ENCODE results near the gene TMEM121B. TPM values are rescaled to one million over a fixed set of nuclear protein-coding genes. Genes with fewer than 3 reads are reported as not detected.
A peak's percentile ranks its signal among the peaks of the same experiment; 100 is the strongest.

TMEM121B gene
- total and polyA plus RNA-seq, 7 experiments from 2014 or later: 0.13 to 2.6 (median 0.24) TPM; not detected in 2

DNA sequence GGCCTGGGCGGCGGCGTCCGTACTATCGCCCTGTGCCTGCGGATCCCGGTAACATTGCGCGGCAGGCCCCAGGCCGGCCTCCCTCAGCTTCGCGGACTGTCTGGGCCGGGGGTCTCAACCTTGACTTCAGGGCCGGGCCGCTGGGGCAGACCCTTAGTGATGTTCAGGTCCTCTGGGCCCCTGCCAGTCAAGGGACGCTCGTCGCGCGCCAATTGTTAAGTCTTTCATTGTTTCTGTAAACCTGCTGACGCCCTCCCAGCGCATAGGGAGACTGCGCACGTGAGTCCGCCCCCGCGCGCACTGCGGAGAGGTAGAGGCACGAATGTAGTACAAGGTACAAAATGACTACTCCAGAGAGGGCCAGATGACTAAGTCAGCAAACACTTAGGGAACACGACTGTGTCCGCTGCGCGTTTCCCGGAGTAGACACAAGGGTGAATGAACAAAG, 38.4 kb upstream of the TMEM121B start:
- ChIA-PET CTCF (interaction anchor here (0.6 to 1.4 kb wide), 5 partner anchors 9 to 342 kb away, joined by 3 to 5 read pairs (median 4); no protein-coding TSS in a partner anchor), POLR2A (interaction anchor here (0.6 to 2.3 kb wide), 9 partner anchors 9 to 514 kb away, joined by 3 to 7 read pairs (median 4); no protein-coding TSS in a partner anchor)
- Mint-ChIP-seq H3K4me1 (peaks cover 18 to 46% (median 36%) of the 10 kb centered on the region in 7 donors), H3K4me3 (peak overlapping the region; percentile 80 to 91 (median 86)), H3K9me3 (no peaks in the 10 kb centered on the region), H3K27me3 (no peaks in the 10 kb centered on the region), H3K36me3 (peaks cover 0 to 9% (median 4%) of the 10 kb centered on the region in 5 donors), H3K27ac (peak overlapping the region in 8 of 9 donors; percentile 36 to 88 (median 64))
- intact Hi-C loops (cut with micrococcal nuclease): loop anchor here (1.0 to 5.0 kb wide), 9 partner anchors 12 to 918 kb away; partner anchors contain the start of genes ATP6V1E1 (in 2 of the 2), IL17RA (in 2 of the 2), ADA2 (in 1 of the 2) and PEX26 (in 1 of the 2)
- peak; percentile 26 for ATAC-seq
- peak overlapping the region; percentile 73 for H3K4me3 ChIP-seq (ENCODE audit: low read length)
- H3K27ac ChIP-seq (ENCODE audit: low read depth, low read length): peak overlapping the region; percentile 79
- no peaks in the 10 kb centered on the region for H3K9me3 ChIP-seq (ENCODE audit: control insufficient read depth in 2 of 3, low read length in 3 of 3)
- peak in 1 of 9 donors; percentile 39 for DNase-seq
- H3K36me3 ChIP-seq (ENCODE audit: control insufficient read depth in 2 of 3, insufficient read depth in 3 of 3, low read length in 3 of 3): peaks cover 0 to 5% (median 0%) of the 10 kb centered on the region in 3 experiments
- peaks cover 18 to 26% of the 10 kb centered on the region in 2 donors for H3K4me1 ChIP-seq (ENCODE audit: control insufficient read depth in 2 of 2, insufficient read depth in 2 of 2, low read length in 2 of 2)
- no peaks in the 10 kb centered on the region for H3K27me3 ChIP-seq (ENCODE audit: control insufficient read depth in 2 of 2, insufficient read depth in 2 of 2, low read length in 2 of 2)

DNA sequence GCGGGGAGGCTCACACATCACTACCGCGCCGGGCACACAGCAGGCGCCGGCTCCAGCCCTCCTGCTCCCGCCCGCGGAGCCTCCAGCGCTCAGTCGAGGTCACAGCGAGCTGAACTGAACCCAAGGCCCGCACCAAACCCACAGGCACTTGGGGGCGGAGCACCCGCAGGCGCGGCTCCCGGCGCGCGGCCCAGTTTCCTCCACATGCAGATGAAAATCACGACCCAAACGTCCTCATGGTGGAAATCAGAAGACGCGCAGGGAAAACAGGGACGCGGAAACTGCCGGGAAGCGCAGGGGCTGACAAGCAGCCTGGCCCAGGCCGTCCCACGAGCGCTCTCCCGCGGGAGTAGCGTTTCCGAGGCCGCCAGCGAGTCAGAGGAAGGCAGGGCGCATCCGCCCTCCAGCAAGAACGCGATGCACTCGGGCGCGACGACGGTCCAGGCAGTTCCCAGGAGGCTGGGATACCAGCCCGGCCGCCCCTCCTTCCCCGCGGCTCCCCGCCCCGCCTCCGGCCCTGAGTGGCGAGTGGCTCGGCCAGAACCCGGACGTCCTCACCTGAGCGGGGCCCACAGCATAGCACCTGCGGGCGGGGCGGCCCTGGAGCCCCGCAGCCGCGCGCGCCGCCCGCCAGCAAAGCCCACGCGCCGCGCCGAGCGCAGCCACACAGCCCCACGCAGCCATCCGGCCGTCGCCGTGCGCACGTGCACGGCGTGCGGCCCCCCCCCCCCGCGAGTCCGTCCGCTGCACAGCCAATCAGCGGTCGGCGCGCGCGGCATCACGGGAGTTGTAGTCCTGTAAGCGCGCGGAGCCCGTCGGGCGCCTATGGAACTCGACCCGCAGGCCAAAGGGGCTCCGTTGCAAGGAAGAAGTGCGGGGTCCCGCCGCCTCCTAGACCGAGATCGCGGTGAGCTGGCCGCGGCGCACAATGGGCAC, 37.7 kb upstream of the TMEM121B start, which contains the start of gene HDHD5:
HDHD5 (minus strand) TSS at position 710 of the 936 bp plus-strand sequence; CDS start at position 684, 26 bp downstream.
- no peaks in the 10 kb centered on the region for H3K9me3 Mint-ChIP-seq
- peaks cover 18 to 26% of the 10 kb centered on the region in 2 donors for H3K4me1 ChIP-seq (ENCODE audit: control insufficient read depth in 2 of 2, insufficient read depth in 2 of 2, low read length in 2 of 2)

DNA sequence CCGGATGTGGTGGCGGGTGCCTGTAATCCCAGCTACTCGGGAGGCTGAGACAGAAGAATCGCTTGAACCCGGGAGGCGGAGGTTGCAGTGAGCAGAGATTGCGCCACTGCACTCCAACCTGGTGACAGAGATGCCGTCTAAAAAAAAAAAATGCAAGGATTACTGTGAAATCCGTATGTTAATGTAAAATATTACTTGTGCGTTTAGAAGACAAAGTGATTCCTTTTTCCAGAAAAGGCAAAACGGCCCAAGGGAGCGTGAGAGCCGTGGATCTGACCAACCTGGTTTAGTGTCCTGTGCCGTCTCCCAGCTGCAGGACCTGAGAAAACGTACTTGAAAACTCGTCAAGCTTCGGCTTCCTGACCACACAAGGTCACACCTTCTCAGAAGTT, 37.0 kb upstream of the TMEM121B start:
- Mint-ChIP-seq H3K4me1 (peaks cover 21 to 52% (median 36%) of the 10 kb centered on the region in 7 donors), H3K27me3 (no peaks in the 10 kb centered on the region), H3K27ac (peak overlapping the region in 7 of 9 donors; percentile 36 to 76 (median 66)), H3K36me3 (peaks cover 0 to 9% (median 4%) of the 10 kb centered on the region in 5 donors), H3K4me3 (peak overlapping the region; percentile 80 to 90 (median 86)), H3K9me3 (no peaks in the 10 kb centered on the region)
- Histone ChIP-seq H3K27me3 (ENCODE audit: control insufficient read depth in 2 of 2, insufficient read depth in 2 of 2, low read length in 2 of 2) (no peaks in the 10 kb centered on the region), H3K27ac (ENCODE audit: low read depth, low read length) (peak overlapping the region; percentile 79), H3K36me3 (ENCODE audit: control insufficient read depth in 2 of 3, insufficient read depth in 3 of 3, low read length in 3 of 3) (peaks cover 0 to 5% (median 0%) of the 10 kb centered on the region in 3 experiments), H3K9me3 (ENCODE audit: control insufficient read depth in 2 of 3, low read length in 3 of 3) (no peaks in the 10 kb centered on the region), H3K4me3 (ENCODE audit: low read length) (peak overlapping the region; percentile 79), H3K4me1 (ENCODE audit: control insufficient read depth in 2 of 2, insufficient read depth in 2 of 2, low read length in 2 of 2) (peaks cover 18 to 26% of the 10 kb centered on the region in 2 donors)
- DNase-seq (no peak), ATAC-seq (no peak)
- ChIA-PET CTCF (interaction anchor here (0.8 to 1.7 kb wide), 3 partner anchors 13 to 84 kb away, joined by 3 to 9 read pairs (median 6); no protein-coding TSS in a partner anchor), POLR2A (interaction anchor here (0.9 to 2.3 kb wide), 4 partner anchors 41 to 72 kb away, joined by 3 to 7 read pairs (median 4); no protein-coding TSS in a partner anchor)
- intact Hi-C loops (cut with micrococcal nuclease): loop anchor here (2.0 to 5.0 kb wide), 5 partner anchors 41 to 619 kb away; partner anchors contain the start of genes ADA2 (in 1 of the 2) and ATP6V1E1 (in 1 of the 2)

More for the DNA sequence above, 37.7 kb upstream of the TMEM121B start, which contains the start of gene HDHD5:
- Histone ChIP-seq H3K4me3 (ENCODE audit: low read length) (peak within 1 kb of the TSS; percentile 79), H3K9me3 (ENCODE audit: control insufficient read depth in 2 of 3, low read length in 3 of 3) (no peaks in the 10 kb centered on the region), H3K27ac (ENCODE audit: low read depth, low read length) (peak within 1 kb of the TSS; percentile 79), H3K36me3 (ENCODE audit: control insufficient read depth in 2 of 3, insufficient read depth in 3 of 3, low read length in 3 of 3) (peaks cover 0 to 5% (median 0%) of the 10 kb centered on the region in 3 experiments), H3K27me3 (ENCODE audit: control insufficient read depth in 2 of 2, insufficient read depth in 2 of 2, low read length in 2 of 2) (no peaks in the 10 kb centered on the region)
- peak within 1 kb of the TSS; percentile 80 to 91 (median 88) for H3K4me3 Mint-ChIP-seq
- ChIA-PET POLR2A (interaction anchor here (0.7 to 2.3 kb wide), 9 partner anchors 8 to 346 kb away, joined by 3 to 7 read pairs (median 4); no protein-coding TSS in a partner anchor), CTCF (interaction anchor here (0.8 to 1.6 kb wide), 4 partner anchors 10 to 84 kb away, joined by 3 to 9 read pairs (median 4); no protein-coding TSS in a partner anchor)
- ATAC-seq: peak; percentile 96
- DNase-seq: peak; percentile 71 to 87 (median 84)
- H3K4me1 Mint-ChIP-seq: peaks cover 18 to 48% (median 36%) of the 10 kb centered on the region in 7 donors
- peak within 1 kb of the TSS in 8 of 9 donors; percentile 36 to 88 (median 76) for H3K27ac Mint-ChIP-seq
- H3K27me3 Mint-ChIP-seq: no peaks in the 10 kb centered on the region
- H3K36me3 Mint-ChIP-seq: peaks cover 0 to 9% (median 4%) of the 10 kb centered on the region in 5 donors
- intact Hi-C loops (cut with micrococcal nuclease): loop anchor here (1.0 to 5.0 kb wide), 9 partner anchors 12 to 918 kb away; partner anchors contain the start of genes ATP6V1E1 (in 2 of the 2), IL17RA (in 2 of the 2), ADA2 (in 1 of the 2) and PEX26 (in 1 of the 2)

DNA sequence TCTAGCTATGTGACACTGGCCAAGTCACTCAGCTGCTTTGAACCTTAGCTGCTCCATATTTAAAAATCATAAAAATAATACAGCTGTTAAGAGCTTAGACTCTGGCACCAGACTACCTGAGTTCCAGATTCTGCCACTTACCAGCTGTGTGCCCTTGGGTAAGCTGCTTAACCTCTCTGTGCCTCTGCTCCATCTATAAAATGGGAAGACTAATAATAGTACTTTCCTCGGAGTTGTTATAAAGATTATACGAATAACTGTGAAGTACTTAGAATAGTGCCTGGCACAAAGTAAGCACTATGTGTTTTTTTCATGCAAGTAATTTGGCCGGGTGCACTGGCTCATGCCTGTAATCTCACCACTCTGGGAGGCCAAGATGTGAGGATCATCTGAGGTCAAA, 36.6 kb upstream of the TMEM121B start:
- Histone ChIP-seq H3K4me1 (ENCODE audit: control insufficient read depth in 2 of 2, insufficient read depth in 2 of 2, low read length in 2 of 2) (peaks cover 18 to 26% of the 10 kb centered on the region in 2 donors), H3K4me3 (ENCODE audit: low read length) (peak overlapping the region; percentile 79), H3K27me3 (ENCODE audit: control insufficient read depth in 2 of 2, insufficient read depth in 2 of 2, low read length in 2 of 2) (no peaks in the 10 kb centered on the region), H3K36me3 (ENCODE audit: control insufficient read depth in 2 of 3, insufficient read depth in 3 of 3, low read length in 3 of 3) (peaks cover 0 to 5% (median 0%) of the 10 kb centered on the region in 3 experiments), H3K27ac (ENCODE audit: low read depth, low read length) (no peak overlapping the region), H3K9me3 (ENCODE audit: control insufficient read depth in 2 of 3, low read length in 3 of 3) (no peaks in the 10 kb centered on the region)
- peaks cover 0 to 9% (median 4%) of the 10 kb centered on the region in 5 donors for H3K36me3 Mint-ChIP-seq
- CTCF ChIA-PET: interaction anchor here (0.6 to 1.7 kb wide), 4 partner anchors 14 to 259 kb away, joined by 3 to 9 read pairs (median 5); no protein-coding TSS in a partner anchor
- intact Hi-C loops (cut with micrococcal nuclease): loop anchor here (2.0 to 5.0 kb wide), 5 partner anchors 41 to 620 kb away; partner anchors contain the start of genes ADA2 (in 1 of the 2) and ATP6V1E1 (in 1 of the 2)
- H3K4me1 Mint-ChIP-seq: peaks cover 24 to 57% (median 36%) of the 10 kb centered on the region in 7 donors
- H3K27me3 Mint-ChIP-seq: no peaks in the 10 kb centered on the region
- no peaks in the 10 kb centered on the region for H3K9me3 Mint-ChIP-seq
- POLR2A ChIA-PET: interaction anchor here (0.7 to 1.0 kb wide), 3 partner anchors 17 to 94 kb away, joined by 3 to 4 read pairs (median 3); no protein-coding TSS in a partner anchor
- ATAC-seq (no peak), DNase-seq (no peak)
- H3K27ac Mint-ChIP-seq: peak overlapping the region in 4 of 9 donors; percentile 36 to 71 (median 66)
- H3K4me3 Mint-ChIP-seq: peak overlapping the region; percentile 80 to 90 (median 86)

DNA sequence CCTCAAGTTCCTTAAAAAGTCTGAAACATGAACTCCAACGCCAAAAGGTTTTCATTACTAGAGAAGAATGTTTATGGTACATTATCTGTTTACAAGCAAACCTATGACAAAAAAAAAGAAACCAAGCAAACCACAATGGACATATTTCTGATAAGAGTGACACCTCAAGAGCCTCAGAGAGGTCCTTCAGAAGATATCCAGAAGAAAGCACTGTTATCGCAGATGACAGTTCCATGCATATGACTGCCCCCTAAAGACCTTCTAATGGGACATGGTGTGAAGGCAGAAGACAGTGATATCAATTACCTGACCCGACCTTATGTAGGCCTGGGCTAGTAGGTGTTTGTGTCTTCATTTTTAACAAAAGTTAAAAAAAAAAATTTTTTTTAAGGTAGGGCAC, 34.8 kb upstream of the TMEM121B start:
- Mint-ChIP-seq H3K27me3 (no peaks in the 10 kb centered on the region), H3K27ac (peak overlapping the region in 1 of 9 donors; percentile 78), H3K9me3 (no peaks in the 10 kb centered on the region), H3K36me3 (peaks cover 4 to 15% (median 5%) of the 10 kb centered on the region in 5 donors), H3K4me3 (peak overlapping the region; percentile 14 to 66 (median 38)), H3K4me1 (peaks cover 34 to 73% (median 48%) of the 10 kb centered on the region in 7 donors)
- DNase-seq (no peak), ATAC-seq (no peak)
- Histone ChIP-seq H3K36me3 (ENCODE audit: control insufficient read depth in 2 of 3, insufficient read depth in 3 of 3, low read length in 3 of 3) (peaks cover 0 to 5% (median 0%) of the 10 kb centered on the region in 3 experiments), H3K9me3 (ENCODE audit: control insufficient read depth in 2 of 3, low read length in 3 of 3) (no peaks in the 10 kb centered on the region), H3K4me1 (ENCODE audit: control insufficient read depth in 2 of 2, insufficient read depth in 2 of 2, low read length in 2 of 2) (peaks cover 18 to 26% of the 10 kb centered on the region in 2 donors), H3K27ac (ENCODE audit: low read depth, low read length) (no peak overlapping the region), H3K4me3 (ENCODE audit: low read length) (no peak overlapping the region), H3K27me3 (ENCODE audit: control insufficient read depth in 2 of 2, insufficient read depth in 2 of 2, low read length in 2 of 2) (no peaks in the 10 kb centered on the region)
- ChIA-PET CTCF (no interaction called here), POLR2A (no interaction called here)
- intact Hi-C loops (cut with micrococcal nuclease): loop anchor here in 1 of 2 donors (5.0 kb wide), 4 partner anchors 61 to 621 kb away; partner anchors contain the start of genes ADA2 and ATP6V1E1
